Epithelial cell of esophagus (primary cell): Measurements from ENCODE around the gene TCOF1.
A peak's percentile ranks its signal among the peaks of the same experiment; 100 is the strongest.

Experiments used
- DNase-seq: peaks from one replicate; pipeline ENCODE4 v3.0.0; 2010; ENCODE audit warnings: low read depth
- H3K4me3 ChIP-seq: 2 replicates; pipeline ENCODE4 v1.5.1; 2011; ENCODE audit warnings: mild to moderate bottlenecking, low read length, control low read depth
- TF ChIP-seq, protein P1 (sequence below): IDR thresholded peaks from 2 replicates; pipeline ENCODE4 v1.5.1; 2011; ENCODE audit warnings: low read depth, mild to moderate bottlenecking, low read length, control low read depth, inconsistent platforms; ENCODE audit not compliant: insufficient read depth; ENCODE audit errors: missing control alignments

The TCOF1 gene

DNA sequence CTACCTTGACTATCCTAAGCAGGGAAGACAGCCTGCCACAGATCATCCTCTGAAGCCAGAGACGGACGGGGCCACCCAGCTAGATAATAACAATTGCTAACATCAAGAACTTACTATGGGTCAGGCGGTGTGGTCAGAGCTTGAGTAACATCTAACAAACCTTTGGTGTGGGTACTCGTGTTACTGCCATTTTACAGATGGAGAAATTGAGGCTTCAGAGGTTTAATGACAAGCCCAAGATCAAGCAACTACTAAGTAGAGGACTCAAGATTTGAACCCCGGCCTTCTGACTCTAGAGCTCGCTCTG, 38.1 kb upstream of the TCOF1 start:
- TF ChIP-seq, protein P1, sequence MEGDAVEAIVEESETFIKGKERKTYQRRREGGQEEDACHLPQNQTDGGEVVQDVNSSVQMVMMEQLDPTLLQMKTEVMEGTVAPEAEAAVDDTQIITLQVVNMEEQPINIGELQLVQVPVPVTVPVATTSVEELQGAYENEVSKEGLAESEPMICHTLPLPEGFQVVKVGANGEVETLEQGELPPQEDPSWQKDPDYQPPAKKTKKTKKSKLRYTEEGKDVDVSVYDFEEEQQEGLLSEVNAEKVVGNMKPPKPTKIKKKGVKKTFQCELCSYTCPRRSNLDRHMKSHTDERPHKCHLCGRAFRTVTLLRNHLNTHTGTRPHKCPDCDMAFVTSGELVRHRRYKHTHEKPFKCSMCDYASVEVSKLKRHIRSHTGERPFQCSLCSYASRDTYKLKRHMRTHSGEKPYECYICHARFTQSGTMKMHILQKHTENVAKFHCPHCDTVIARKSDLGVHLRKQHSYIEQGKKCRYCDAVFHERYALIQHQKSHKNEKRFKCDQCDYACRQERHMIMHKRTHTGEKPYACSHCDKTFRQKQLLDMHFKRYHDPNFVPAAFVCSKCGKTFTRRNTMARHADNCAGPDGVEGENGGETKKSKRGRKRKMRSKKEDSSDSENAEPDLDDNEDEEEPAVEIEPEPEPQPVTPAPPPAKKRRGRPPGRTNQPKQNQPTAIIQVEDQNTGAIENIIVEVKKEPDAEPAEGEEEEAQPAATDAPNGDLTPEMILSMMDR, result no peak
- no peak overlapping the region for H3K4me3 ChIP-seq
- no peak for DNase-seq

DNA sequence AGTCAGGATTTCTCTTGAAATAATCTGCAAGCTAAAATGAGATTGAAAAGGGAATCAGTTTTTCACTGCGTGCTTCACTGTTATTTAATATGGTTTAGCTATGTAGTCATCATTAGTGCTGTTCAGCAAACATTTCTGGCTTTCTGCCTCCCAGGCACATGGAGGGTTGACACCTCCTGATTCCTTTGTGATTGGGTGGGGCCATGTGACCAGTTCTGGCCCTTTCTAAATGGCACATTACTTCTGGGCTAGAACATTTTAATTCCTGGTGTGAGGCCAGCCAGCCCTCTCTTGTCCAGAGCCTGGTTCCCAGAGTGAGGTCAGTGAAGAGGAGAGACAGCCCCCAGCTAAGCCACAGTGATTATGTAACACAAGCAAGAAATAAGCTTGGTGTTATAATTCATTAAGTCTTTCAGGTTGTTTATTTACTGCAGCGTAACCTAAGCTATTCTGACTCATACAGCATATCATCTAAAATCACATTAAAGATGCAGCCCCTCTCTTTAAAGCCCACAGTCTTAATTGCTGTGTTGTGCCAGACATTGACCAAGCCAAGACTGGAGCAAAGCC, 37.4 kb upstream of the TCOF1 start:
- H3K4me3 ChIP-seq, result no peak overlapping the region
- peak; percentile 94 for DNase-seq
- TF ChIP-seq, protein P1, result no peak

DNA sequence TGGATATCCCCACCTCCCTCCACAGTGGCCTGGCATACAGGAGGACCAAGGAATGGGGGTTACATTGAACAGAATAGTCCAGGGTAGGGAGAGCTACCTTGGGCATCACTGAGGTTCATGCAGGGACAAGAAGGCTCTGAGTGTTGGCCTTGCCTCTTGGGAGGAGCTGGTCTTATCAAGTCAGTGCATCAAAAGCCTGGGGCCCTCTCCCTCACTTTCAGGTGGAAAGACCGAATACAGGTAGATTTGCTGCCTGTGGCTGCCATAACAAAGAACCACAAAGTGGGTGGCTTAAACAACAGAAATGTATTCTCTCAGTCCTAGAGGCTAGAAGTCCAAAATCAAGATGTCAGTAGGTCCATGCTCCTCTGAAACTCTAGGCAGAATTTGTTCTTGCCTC, 36.3 kb upstream of the TCOF1 start:
- DNase-seq, result no peak
- TF ChIP-seq, protein P1, result no peak
- H3K4me3 ChIP-seq, result no peak overlapping the region

DNA sequence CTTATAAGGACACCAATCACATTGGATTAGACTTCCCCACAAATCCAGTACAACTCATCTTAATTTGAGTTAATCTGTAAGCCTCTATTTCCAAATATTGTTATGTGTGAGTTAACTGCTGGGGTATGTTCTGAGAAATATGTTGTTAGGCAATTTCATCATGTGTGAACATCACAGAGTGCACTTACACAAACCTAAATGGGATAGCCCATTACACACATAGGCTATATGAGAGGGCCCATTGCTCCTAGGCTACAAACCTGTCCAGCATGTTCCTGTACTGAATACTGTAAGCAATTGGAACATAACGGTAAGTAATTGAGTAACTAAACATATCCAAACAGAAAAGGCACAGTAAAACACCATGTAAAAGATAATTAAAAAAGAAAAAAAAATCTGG, 35.7 kb upstream of the TCOF1 start:
- DNase-seq, result peak; percentile 87
- TF ChIP-seq, protein P1, result no peak
- H3K4me3 ChIP-seq, result no peak overlapping the region

DNA sequence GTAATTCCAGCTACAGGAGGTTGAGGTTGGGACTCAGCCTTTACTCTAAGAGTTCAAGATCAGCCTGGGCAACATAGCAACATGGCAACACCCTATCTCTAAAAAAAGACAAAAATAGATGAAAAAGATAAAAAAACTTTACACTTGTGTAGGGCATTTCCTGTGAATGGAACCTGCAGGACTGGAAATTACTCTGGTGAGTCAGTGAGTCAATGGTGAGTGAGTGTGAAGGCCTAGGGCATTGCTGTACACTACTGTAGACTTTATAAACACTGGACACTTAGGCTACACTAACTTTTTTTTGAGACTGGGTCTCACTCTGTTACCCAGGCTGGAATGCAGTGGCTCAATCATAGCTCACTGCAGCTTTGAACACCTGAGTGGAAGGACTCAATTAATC, 35.3 kb upstream of the TCOF1 start:
- TF ChIP-seq, protein P1, result no peak
- H3K4me3 ChIP-seq, result no peak overlapping the region
- peak; percentile 93 for DNase-seq

DNA sequence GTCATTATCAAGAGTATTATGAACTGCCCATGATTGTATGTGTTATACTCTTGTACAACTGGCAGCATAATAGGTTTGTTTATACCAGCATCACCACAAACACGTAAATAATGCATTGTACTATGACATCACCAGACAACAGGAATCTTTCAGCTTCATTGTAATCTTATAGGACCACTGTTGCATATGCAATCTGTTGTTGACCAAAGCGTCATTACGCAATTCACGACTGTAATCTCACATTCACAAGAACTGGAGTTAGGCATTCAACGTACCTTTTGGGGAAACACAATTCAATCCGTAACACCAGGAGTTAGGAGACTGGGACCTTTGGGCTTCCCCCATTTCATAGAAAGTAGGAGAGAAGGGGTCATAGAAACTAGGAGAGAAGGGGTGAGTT, 34.4 kb upstream of the TCOF1 start:
- no peak overlapping the region for H3K4me3 ChIP-seq
- TF ChIP-seq, protein P1, result no peak
- no peak for DNase-seq

DNA sequence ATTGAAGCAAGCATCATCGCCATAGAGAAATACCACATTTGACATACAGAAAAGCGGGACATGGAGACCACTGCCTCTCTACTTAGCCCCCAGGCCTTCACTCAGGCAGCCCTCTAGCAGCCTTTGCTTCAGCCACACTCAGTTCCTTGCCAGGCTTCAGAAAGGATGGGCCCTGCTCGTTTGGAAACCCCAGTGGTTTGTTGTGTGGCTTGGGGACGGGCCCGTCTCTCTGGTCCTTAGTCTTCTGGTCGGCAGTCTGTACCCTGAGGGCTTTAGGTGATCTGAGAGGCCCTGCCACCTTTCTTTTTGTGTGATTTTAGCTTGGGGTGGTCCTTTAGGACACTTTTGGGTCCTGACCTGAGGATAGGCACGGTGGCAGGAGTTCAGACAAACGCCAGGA, 33.7 kb upstream of the TCOF1 start:
- TF ChIP-seq, protein P1, result no peak

More for the DNA sequence above, 33.7 kb upstream of the TCOF1 start:
- no peak for DNase-seq
- no peak overlapping the region for H3K4me3 ChIP-seq
